NOMO-1 treated with DMSO at 0.1 percent for 48 hours (cell line): ENCODE data around the gene ACKR3.

ENCODE experiments used
- DNase-seq: peaks from one replicate; lab custom pipeline; 2025; ENCODE audit not compliant: unreplicated experiment; lab: John Stamatoyannopoulos, UW

Gene ACKR3

GRCh38 chr2:236628256-236628901 is 58.8 kb downstream of the ACKR3 start:
- no peak for DNase-seq

GRCh38 chr2:236628981-236629605 is 59.5 kb downstream of the ACKR3 start:
- DNase-seq: no peak

- DNase-seq: no peak
These were observed 60.6 kb downstream of the ACKR3 start for GRCh38 chr2:236629961-236630872.

GRCh38 chr2:236631281-236631855 is 61.7 kb downstream of the ACKR3 start:
- DNase-seq: no peak

- no peak for DNase-seq
These were observed 62.2 kb downstream of the ACKR3 start for GRCh38 chr2:236631856-236632291.
